GM18499 (cell line): ENCODE data around the gene BBOX1.
"Not testable (repeated sequence)": the region's sequence is repeated elsewhere in the genome, so short reads cannot be mapped to it uniquely, and the experiment has no call there.

Experiments
- ATAC-seq: cut with Tn5 transposase; IDR thresholded peaks from one replicate; pipeline ENCODE4 v1.9.1; 2021; ENCODE audit warnings: moderate number of reproducible peaks; ENCODE audit not compliant: insufficient read depth, unreplicated experiment

Gene BBOX1, protein sequence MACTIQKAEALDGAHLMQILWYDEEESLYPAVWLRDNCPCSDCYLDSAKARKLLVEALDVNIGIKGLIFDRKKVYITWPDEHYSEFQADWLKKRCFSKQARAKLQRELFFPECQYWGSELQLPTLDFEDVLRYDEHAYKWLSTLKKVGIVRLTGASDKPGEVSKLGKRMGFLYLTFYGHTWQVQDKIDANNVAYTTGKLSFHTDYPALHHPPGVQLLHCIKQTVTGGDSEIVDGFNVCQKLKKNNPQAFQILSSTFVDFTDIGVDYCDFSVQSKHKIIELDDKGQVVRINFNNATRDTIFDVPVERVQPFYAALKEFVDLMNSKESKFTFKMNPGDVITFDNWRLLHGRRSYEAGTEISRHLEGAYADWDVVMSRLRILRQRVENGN

DNA sequence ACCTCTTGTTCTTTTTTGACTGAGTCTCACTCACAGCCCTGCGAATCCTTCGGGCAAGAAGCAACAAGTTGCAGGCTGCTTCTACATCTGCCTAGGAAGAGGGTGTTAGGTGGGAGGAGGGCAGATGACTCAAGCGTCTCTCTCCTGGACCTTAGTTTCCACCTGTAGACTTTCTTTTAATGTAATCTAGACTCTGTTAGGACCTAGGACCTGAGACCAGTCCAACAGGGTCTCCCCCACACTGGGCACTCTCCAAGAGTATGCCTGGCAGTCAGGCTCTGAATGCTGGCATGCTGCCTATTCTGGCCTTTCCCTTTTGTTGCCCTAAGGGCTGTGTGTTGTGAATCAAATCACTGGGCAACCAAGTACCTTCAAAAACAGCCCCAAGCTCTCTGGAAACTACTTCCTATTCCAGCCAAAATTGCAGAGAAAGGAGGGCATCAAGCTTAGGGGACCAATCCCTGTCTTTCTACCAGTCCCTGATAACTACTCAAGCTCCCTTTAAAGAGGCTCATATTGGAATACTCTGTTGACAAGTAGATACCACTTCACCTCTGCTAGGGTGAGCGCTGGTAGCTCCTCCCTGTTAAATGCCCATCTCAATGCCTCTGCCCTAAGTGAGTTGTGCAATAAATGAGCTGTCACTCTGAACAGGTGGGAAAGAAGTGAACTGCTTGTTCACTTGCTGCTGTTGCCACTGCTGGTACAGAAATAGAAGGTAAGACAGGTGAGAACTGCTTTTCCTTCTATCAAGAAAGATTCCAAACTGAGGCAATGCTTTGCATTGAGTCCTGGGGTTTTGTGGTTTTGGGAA, at the start of gene BBOX1:
Gene BBOX1 (plus strand): TSS at position 514 of the 814 bp plus-strand sequence. CDS start 14,616 bp downstream, outside the sequence.
- no peak for ATAC-seq

DNA sequence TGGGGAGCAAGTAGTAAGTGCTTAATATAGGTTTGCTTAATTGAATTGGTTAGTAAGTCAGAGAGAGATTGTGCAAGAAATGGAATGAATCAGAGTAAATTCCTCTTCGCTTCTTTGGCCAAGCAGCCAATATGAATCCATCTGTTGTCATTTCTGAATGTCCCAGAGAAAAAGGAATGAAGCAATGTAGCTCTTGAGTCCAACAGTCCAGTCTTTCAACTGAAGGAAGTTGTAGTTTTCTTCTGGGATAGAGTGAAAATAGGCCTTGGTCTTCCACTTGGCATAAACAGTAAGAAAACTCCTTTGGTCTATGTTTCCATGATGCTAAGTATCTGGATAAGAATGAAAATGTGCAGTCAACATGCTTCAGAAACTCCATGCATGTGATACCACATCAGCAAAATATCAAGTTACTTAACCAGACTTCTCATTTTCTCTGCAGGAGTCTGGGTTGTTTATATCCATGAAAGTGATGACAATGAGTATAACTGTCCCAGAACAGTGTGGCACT, 48.5 kb upstream of the BBOX1 start:
- no peak for ATAC-seq

DNA sequence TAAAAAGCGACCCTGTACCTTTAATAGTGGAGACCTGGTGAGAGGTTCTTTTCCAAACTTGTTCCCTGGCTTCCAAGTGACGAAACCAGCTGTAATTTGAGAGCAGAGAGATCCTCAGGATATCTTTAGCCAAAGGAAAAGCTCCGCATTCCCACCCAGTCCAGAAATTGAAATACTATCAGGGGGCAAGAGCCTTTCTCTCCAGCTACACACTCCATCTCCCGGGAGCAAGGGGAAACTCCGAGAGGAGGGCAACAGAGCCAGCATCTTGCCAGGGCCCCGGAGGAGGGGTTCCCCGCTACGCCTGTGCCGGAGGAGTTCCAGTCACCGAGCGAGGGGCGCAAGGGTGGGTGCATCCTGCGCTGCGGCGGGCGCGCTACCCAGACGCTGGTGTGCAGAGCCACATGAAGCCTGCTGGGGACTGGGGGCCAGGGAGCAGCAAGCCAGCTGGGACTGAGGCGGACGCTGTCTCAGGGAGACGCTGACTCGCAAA, 46.6 kb upstream of the BBOX1 start, which contains the start of gene FIBIN:
Gene FIBIN (plus strand): TSS at position 148 of the 493 bp plus-strand sequence. CDS start 415 bp downstream, outside the sequence.
- ATAC-seq = no peak

DNA sequence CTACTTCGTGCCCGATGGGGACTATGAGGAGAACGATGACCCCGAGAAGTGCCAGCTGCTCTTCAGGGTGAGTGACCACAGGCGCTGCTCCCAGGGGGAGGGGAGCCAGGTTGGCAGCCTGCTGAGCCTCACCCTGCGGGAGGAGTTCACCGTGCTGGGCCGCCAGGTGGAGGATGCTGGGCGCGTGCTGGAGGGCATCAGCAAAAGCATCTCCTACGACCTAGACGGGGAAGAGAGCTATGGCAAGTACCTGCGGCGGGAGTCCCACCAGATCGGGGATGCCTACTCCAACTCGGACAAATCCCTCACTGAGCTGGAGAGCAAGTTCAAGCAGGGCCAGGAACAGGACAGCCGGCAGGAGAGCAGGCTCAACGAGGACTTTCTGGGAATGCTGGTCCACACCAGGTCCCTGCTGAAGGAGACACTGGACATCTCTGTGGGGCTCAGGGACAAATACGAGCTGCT, 46.0 kb upstream of the BBOX1 start:
- no peak for ATAC-seq

DNA sequence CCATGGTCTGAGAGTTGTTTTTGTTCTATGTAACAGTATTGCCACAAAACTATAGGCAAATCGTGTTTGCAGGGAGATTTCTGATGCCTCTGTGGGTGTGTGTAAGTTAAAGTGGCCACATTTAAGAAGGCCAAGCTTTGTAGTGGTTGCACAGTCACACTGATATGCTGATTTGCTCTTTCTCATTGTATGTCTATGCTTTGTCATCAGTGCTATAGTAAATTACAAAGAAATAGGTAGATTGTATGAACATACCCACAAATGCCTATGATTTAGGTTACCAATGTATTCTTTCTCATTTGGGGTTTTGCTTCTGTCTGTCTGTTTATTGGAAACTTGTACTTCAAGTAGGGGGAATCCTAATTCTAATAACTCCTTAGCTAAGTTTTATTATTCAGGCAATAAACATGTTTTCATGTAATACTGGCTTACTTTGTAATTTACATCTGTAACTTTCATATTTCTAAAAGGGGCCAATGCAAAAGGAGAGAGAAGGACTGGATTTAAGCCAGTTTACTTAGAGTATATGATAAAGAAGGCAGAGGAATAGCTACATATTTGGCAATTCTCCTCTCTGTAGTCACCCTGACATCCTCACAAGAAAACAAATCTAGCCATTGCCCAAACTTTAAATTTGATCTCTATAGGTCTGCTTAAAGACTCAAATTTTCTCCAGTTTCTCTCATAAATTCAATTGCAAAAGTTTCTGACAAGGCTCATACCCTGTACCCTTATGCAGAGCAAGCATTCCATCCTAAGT, 44.7 kb upstream of the BBOX1 start:
- ATAC-seq = no peak

DNA sequence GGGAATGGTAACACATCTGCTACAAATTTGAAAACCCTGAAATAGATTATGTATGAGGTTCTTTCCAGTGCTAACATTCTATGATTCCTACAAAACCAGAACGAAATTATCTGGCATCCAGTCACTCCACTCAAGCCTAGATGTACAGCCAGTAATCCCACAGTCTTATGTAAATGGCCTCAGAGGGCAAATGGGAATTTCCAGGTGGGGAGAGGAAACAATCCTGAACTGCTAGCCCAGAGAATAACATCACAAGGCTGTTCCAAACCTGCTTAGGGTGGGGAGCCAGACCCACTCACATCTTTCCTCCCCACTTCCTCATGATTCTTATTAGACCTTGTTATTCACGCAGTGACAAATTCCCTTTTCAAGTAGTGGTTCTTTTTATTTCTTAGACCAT, 43.2 kb upstream of the BBOX1 start:
- no peak for ATAC-seq

DNA sequence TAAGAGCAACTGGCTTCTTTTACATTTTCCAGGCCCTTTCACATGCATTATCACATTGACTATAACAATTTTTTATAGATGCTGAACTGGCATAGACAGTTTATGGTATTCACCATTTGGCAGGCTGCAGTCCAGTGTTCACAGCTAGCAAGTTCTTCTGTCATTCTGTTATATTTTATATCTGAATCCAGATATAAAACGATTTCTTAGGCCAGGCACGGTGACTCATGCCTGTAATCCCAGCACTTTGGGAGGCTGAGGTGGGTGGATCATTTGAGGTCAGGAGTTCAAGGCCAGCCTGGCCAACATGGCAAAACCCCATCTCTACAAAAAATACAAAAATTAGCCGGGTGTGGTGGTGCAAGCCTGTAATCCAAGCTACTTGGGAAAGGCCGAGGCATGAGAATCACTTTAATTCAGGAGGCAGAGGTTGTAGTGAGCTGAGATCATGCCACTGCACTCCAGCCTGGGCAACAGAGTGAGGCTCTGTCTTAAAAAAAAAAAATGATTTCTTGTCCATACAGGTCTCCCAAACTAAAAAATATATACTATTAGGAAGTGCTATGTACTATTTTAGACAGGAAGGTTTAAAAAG, 39.4 kb upstream of the BBOX1 start:
- not testable (repeated sequence) for ATAC-seq

DNA sequence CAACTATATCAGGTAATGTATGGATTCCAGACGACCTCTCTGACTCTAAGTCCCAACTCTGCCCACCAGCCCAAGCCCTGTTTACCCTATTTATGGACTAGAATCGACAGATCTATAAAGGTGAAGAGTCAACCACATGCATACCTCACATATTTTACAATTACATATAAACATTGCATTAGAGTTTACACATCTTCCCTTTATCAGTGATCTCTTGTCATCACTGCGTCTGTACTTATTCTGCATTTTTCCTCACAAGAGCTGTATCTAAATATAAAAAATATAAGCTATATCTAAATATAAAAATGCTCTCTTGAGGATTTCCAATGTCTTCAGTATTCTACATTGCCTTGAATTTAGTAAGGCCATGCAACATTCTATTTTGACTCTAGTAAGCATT, 38.2 kb upstream of the BBOX1 start:
- no peak for ATAC-seq

DNA sequence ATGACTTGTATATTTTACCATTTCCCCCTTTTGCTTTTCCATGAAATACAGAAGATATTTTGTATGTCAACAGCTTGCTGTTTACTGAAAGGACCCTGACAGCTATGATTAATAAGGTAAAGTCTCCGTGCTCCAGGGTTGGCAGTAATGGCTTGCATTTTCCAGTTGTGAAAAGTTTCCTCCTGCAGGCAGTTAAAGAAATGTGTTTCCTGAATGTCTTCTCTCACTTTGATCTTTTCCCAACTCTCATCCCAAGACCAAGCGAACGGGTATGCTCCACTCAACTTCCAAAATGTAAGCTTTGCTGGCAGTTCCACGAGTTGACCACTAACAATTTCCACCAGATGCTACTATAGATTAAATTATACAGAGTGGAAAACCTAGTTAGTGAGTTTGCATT, 37.8 kb upstream of the BBOX1 start:
- no peak for ATAC-seq

DNA sequence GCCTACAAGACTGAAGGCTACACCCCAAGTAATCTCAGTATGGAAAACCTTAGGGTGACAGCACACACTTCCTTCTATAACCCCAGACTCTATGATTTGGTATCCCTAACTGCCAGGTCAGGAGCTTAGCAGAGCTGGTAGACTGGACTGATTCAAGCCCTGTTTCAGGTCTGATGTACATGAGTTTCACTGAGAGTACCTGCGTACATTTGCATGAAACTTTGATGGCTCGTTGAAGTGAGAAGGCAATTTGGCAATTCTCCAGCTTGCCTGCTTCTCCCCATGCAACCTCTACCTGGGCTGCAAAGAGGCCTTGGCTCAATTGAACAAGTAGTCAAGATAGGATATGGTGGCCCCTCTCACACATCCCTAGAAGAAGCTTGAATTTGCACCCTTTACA, 36.5 kb upstream of the BBOX1 start:
- no peak for ATAC-seq

DNA sequence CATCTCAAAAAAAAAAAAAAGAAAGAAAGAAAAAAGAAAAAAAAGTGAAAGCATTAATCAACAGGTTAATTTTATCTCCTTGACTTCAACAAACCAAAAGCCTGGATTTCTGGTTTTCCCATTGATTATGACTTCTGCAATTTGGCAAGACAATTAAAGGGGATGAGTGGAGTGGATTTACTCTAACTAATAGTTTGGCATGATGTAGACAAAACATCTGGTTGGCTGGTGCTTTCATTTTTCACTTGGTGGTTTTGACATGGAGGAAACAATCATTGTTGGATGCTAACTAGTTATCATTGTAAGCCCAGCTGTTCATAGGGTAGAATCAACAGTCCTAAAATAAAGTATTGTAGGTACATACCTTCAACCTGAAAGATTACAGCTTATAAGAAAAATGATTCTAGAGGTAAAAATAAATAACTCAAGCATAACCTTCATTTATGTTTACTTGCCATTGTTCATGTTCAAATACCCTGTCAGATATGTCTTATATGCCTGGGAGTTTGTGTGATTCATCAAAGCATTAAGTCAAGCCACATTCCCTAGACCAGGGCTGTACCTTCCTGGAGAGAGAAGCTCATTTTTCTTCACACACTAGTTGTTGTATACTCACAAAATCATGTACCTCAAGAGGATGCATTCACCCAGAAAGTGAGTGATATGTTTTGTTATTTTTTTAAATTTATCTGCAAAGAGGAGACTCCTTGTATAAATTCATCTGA, 31.6 kb upstream of the BBOX1 start:
- no peak for ATAC-seq

DNA sequence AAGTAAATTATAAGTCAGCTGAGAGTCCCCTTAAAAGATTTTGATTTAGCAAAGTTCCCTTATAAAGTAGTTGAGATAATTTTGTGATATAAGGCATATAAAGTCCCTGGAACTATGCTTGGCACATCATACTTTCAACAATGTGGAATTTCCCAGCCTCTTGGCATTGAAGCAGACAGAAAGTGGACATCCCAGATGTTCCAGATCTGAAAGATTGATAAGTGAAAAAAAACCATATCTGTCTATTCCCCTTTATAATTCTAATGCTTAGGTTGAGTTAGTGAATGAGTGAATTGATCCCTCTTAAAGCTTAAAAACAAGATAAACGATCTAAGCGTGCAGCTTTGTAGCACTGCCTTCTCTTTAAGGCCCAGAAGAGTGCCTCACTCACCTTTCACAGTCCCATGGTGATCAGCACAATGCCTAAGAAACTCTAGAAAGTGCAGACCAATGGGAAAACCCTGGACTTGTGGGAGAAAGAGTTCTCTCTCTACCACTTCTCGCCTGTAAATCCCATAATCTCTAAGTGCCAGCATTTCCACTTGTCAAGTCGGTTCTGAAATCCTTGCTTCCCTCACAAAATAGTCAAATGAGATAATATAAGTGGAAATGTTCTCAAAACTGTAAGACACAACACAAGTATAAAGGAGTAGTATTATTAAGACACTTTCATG, 28.9 kb upstream of the BBOX1 start:
- ATAC-seq = no peak

DNA sequence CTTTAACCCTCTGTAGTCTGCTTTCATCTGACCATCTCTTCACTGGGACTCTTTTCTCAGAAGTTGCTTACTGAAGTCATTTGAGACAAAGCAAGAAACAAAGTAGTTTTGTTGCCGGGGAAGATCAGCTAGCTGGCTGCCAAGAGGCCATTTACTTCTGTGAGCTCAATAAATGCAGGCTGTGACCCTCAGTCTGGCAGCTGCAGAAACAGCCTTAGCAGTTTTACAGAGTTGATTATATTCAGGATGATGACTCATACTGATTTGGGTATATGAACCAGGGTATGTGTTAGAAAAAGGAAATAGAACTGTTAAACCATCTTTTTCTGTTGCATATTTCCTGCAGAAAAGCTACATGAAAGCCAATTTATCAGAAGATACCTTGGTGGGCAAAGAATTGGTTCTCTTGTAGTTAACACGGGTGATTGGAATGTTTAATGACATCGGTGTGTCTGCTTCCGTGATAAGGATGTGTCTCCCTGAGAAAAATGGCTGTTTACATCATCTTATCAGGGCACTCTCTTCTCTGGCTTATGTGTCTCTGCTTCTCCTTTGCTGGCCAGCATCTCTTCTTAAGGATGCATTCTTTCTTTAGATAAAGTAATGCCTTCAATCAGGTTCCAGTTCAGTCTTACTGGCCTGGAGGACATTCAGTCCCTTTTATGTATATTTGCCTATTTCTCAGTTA, 28.2 kb upstream of the BBOX1 start:
- ATAC-seq = no peak

DNA sequence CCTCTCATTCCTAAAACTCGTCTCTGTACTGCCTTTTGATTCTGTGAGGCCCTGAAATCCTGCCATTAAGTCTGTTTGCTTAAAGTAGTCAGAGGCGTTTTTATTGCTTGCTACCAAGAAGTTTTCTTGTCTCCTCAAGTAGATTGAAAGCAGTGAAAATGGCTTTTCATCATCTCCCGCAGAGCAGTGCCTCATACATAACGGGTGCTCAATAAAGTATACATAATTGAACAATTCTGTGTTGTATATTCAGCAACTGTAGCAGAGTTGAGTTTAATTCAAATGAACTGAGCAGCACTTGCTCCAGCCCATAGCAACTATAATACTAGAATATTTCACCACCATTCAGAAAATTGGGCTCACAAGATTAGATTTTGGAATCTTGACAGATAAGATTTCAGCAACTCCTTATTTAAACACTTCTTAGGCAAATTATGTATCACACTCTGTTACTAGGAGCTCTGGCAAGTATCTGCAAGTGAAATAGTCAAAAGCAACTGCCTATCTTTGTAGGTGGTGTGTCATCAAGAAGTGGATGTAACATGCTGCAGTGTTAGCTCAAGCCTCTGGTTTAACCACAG, 26.7 kb upstream of the BBOX1 start:
- ATAC-seq = no peak

DNA sequence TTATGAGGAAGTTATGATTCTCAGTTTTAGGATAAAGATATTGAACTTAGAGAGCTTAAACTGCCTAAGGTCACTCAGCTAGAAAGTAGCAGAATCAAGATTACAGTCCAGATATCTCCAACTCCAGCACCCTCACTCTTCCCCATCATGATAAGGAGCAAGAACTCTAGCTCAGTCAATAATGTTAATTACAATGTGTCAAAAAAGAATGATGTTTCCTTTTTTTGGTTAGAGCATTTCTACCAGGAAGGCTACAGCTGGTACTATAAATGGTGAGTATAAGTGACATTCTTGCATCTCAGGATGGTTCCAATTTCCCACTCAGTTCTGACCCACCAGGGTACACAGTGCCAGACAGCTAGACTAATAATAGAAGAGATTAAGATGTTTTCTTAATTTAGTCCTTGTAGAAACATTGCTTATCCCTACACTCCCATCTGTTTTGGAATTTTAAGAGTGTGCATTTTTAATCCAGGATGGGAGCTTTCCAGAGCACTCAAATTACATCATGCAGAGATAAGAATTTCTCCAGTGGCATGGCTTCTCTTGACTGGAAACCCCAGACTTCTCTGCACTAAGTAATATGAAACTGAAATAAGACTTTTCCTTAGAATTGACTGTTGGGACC, 21.6 kb upstream of the BBOX1 start:
- no peak for ATAC-seq

DNA sequence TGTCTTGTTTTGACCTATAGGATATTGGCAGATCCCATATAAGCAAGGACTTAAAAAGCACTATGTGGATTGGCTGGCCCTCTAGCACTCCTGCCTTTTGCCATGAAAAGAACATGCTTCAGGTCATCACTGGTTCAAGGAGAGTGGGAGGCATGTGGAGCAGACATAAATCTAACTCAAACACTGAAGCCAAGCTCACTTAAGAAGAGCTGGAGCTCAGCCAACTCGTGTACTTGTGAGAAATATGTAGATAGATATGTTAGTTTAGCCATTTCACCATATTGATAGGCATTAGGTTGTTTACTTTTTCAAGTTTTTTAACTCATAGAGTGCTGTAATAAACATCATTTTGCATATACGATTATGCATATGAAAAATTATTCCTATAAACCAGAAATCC, 19.9 kb upstream of the BBOX1 start:
- no peak for ATAC-seq

DNA sequence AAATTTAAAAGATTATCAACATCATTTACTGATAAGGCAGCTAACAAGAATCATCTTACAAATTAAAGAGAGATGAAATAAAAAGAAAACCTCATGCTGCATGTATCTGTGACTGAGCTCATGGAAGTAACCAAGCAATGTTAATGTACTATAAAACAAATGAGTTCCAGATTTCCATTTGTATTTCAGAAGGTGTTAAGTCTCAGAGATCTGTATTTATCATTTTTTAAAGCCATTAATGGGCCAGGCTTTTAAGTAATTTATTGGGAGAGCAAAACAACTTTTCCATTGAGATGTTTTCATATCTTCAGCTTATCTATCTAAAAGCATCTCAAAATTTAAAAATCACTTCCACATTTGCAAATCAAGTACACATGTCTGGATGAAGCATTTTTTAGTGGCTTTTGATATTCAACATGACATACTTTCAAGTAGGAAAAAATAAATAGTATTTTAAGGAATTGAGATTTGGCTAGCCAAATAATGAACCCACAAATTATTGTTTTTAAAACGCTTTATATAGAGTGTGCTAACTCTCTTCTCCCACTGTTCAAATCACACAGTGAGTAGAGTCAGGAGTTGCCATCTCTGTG, 17.9 kb upstream of the BBOX1 start:
- ATAC-seq = no peak
